Lower leg skin (tissue), 4 donors: ENCODE data around the gene TMPRSS3. TPM values are rescaled to one million over a fixed set of nuclear protein-coding genes. Genes with fewer than 3 reads are reported as not detected.

ENCODE experiments used
- DNase-seq, 2 donors: peaks; one replicate each; pipeline ENCODE4 v3.0.0-alpha.2; 2019; ENCODE audit warnings: low spot score in 2 of 2
- H3K4me3 ChIP-seq: fragments of 200-600 bp; sonication (generic); 2 replicates; pipeline ENCODE4 v1.5.1; 2017; ENCODE audit warnings: mild to moderate bottlenecking, low read depth; ENCODE audit not compliant: poor library complexity, severe bottlenecking
- CTCF ChIP-seq, 3 donors: fragments of 450-650 bp; IDR thresholded peaks; one replicate each; pipeline ENCODE4 v1.5.1; 2016; ENCODE audit warnings: antibody characterized with exemption in 3 of 3, mild to moderate bottlenecking in 3 of 3, moderate library complexity in 2 of 3
- POLR2A ChIP-seq, 2 donors: fragments of 450-650 bp; IDR thresholded peaks; one replicate each; pipeline ENCODE4 v1.6.1; 2016 to 2017; ENCODE audit warnings: antibody characterized with exemption in 2 of 2, mild to moderate bottlenecking in 1 of 2, moderate library complexity in 1 of 2
- WGBS, 2 donors: methylation state at CpG; one replicate each; pipeline ENCODE4 v1.1.5; 2018; 5-methylcytosine and 5-hydroxymethylcytosine counted together
- intact Hi-C: fragments of 100-400 bp; cut with DNase I; formaldehyde crosslinking; loops from one replicate; pipeline ENCODE4 v1.15.0; 2023; ENCODE audit warnings: low total_unique reads
- total RNA-seq, 4 donors: library from RNA; depleted of rRNA; stranded (reverse); fragments of >200 nt; gene quantifications; one replicate each; pipeline ENCODE4 v1.1.0, GENCODE V29; 2016

Gene TMPRSS3
- total RNA-seq, 4 donors from 2014 or later, result 0.19 to 0.78 (median 0.36) TPM

DNA sequence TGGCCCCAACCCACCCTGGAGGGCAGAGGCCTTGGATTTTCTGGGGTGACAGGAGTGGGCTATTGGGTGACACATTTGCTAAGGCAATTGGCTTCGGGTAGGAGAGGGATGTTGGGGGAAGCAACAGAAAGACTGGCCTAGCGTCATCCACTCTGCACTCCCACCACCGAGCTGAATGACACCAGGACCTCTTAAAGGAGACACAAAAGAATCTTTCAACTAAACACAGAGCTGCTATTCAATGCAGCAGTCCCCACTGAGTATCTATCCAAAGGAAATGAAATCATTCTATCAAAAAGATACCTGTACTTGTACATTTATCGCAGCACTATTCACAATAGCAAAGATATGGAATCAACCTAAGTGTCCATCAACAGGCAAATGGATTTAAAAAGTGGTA, 51.2 kb downstream of the TMPRSS3 start:
- WGBS, 2 donors, result 68 to 74% methylated on average over 4 of the region's 4 CpGs
- TF ChIP-seq POLR2A (IDR thresholded peaks at IDR 0.05) (no peak), CTCF (IDR thresholded peaks at IDR 0.05) (no peak)
- intact Hi-C loops, result no loop called here
- H3K4me3 ChIP-seq, result no peak overlapping the region
- no peak for DNase-seq

GRCh38 chr21:42343963-42344510, 51.8 kb downstream of the TMPRSS3 start:
- TF ChIP-seq POLR2A (IDR thresholded peaks at IDR 0.05) (no peak), CTCF (IDR thresholded peaks at IDR 0.05) (no peak)
- no peak overlapping the region for H3K4me3 ChIP-seq
- WGBS, 2 donors, result 82 to 87% methylated on average over 11 of the region's 11 CpGs
- intact Hi-C loops, result no loop called here
- DNase-seq, result peak in 1 of 2 donors; percentile 39

GRCh38 chr21:42343556-42343955, 52.3 kb downstream of the TMPRSS3 start:
- TF ChIP-seq CTCF (IDR thresholded peaks at IDR 0.05) (no peak), POLR2A (IDR thresholded peaks at IDR 0.05) (no peak)
- 88 to 91% methylated on average over 6 of the region's 6 CpGs for WGBS, 2 donors
- DNase-seq, result peak in 1 of 2 donors; percentile 43
- H3K4me3 ChIP-seq, result no peak overlapping the region
- intact Hi-C loops, result no loop called here

- peak in 1 of 2 donors; percentile 76 for DNase-seq
- WGBS, 2 donors, result 88 to 92% methylated on average over 10 of the region's 10 CpGs
- intact Hi-C loops, result no loop called here
- no peak overlapping the region for H3K4me3 ChIP-seq
- TF ChIP-seq CTCF (IDR thresholded peaks at IDR 0.05), result no peak
- TF ChIP-seq POLR2A (IDR thresholded peaks at IDR 0.05), result no peak
These were observed 52.8 kb downstream of the TMPRSS3 start for GRCh38 chr21:42343101-42343500.

GRCh38 chr21:42341776-42342542, 53.9 kb downstream of the TMPRSS3 start:
- peak in 1 of 2 donors; percentile 57 for DNase-seq
- TF ChIP-seq POLR2A (IDR thresholded peaks at IDR 0.05) (no peak), CTCF (IDR thresholded peaks at IDR 0.05) (no peak)
- no peak overlapping the region for H3K4me3 ChIP-seq
- intact Hi-C loops, result no loop called here
- 92 to 93% methylated on average over 15 of the region's 15 CpGs for WGBS, 2 donors
